Esophagus squamous epithelium (tissue), 4 donors: ENCODE measurements around the gene ZNF710.

Experiments used
- CTCF ChIP-seq, 6 experiments: fragments of 450-650 bp in 4 of 6; fragments of 200-600 bp in 2 of 6; sonication (generic) in 2 of 6; IDR thresholded peaks; one replicate each; pipeline ENCODE4 v1.5.1; 2016 to 2019; ENCODE audit warnings: antibody characterized with exemption in 6 of 6, mild to moderate bottlenecking in 4 of 6, moderate library complexity in 4 of 6
- POLR2A ChIP-seq, 4 donors: fragments of 450-650 bp; IDR thresholded peaks; one replicate each; pipeline ENCODE4 v1.6.1; 2017; ENCODE audit warnings: antibody characterized with exemption in 4 of 4, mild to moderate bottlenecking in 4 of 4, moderate library complexity in 3 of 4

- TF ChIP-seq CTCF (IDR thresholded peaks at IDR 0.05) (no peak), POLR2A (IDR thresholded peaks at IDR 0.05) (no peak)
These were observed 82.3 kb downstream of the ZNF710 start for GRCh38 chr15:90083419-90083818.
